ENCODE data around the gene ARHGEF11. TPM values are rescaled to one million over a fixed set of nuclear protein-coding genes. Genes with fewer than 3 reads are reported as not detected.

Gene ARHGEF11
- total RNA-seq, 1 experiment from 2014 or later, result 31.5 TPM

- BruUV-seq (replicated peaks), result no TSS peak
- no peaks in the 10 kb centered on the region for H4K20me1 ChIP-seq (ENCODE audit: insufficient read depth)
- intact Hi-C loops (cut with micrococcal nuclease; ENCODE audit: unreplicated experiment), result no loop called here
- H3K9me3 ChIP-seq (ENCODE audit: insufficient read depth, low read depth), result 0 out of 2 replicates have a peak, but pooled peaks cover 6% of the 10 kb centered on the region
- DNase-seq, result no peak
- no peak overlapping the region for H3K27ac ChIP-seq
- no peaks in the 10 kb centered on the region for H3K36me3 ChIP-seq (ENCODE audit: low read depth)
- no peaks in the 10 kb centered on the region for H3K79me2 ChIP-seq (ENCODE audit: low read depth)
- 0 out of 2 replicates have a peak, but pooled peaks cover 4% of the 10 kb centered on the region for H3K27me3 ChIP-seq (ENCODE audit: insufficient read depth, low read depth)
- H3K4me3 ChIP-seq, result no peak overlapping the region
- TF ChIP-seq EZH2 (IDR thresholded peaks at IDR 0.05; ENCODE audit: low read depth) (no peak), CTCF (conservative IDR thresholded peaks at IDR 0.05) (no peak)
- CTCF ChIA-PET, result no interaction called here
- POLR2A ChIA-PET (ENCODE audit: unreplicated experiment), result no interaction called here
- peaks cover 6% of the 10 kb centered on the region; the same call in 1 of the 2 replicates for H3F3A ChIP-seq (ENCODE audit: insufficient read depth, low read depth)
- H3K4me2 ChIP-seq, result no peak overlapping the region
- H2AFZ ChIP-seq, result no peak overlapping the region
- H3K4me1 ChIP-seq (replicated peaks; ENCODE audit: insufficient read depth), result no peaks in the 10 kb centered on the region
- no peaks in the 10 kb centered on the region for H3K9me2 ChIP-seq (ENCODE audit: insufficient read depth)
These were observed 5.3 kb upstream of the ARHGEF11 start for GRCh38 chr1:157050836-157051235.

GRCh38 chr1:157047062-157047410 is 1.5 kb upstream of the ARHGEF11 start:
- POLR2A ChIA-PET (ENCODE audit: unreplicated experiment), result no interaction called here
- H2AFZ ChIP-seq, result no peak overlapping the region
- intact Hi-C loops (cut with micrococcal nuclease; ENCODE audit: unreplicated experiment), result loop anchor here (10.0 kb wide), 1 partner anchor 82 kb away; no protein-coding TSS in a partner anchor
- DNase-seq, result no peak
- peaks cover 27% of the 10 kb centered on the region for H3K4me1 ChIP-seq (replicated peaks; ENCODE audit: insufficient read depth)
- no peak overlapping the region for H3K4me2 ChIP-seq
- H3K9me3 ChIP-seq (ENCODE audit: insufficient read depth, low read depth), result 0 out of 2 replicates have a peak, but pooled peaks cover 3% of the 10 kb centered on the region
- H3K36me3 ChIP-seq (ENCODE audit: low read depth), result no peaks in the 10 kb centered on the region
- TF ChIP-seq EZH2 (IDR thresholded peaks at IDR 0.05; ENCODE audit: low read depth) (no peak), CTCF (conservative IDR thresholded peaks at IDR 0.05) (no peak)
- BruUV-seq (replicated peaks), result no TSS peak
- no peaks in the 10 kb centered on the region for H4K20me1 ChIP-seq (ENCODE audit: insufficient read depth)
- no peaks in the 10 kb centered on the region for H3K9me2 ChIP-seq (ENCODE audit: insufficient read depth)
- CTCF ChIA-PET, result no interaction called here
- no peak overlapping the region for H3K4me3 ChIP-seq
- no peak overlapping the region for H3K27ac ChIP-seq
- H3K79me2 ChIP-seq (ENCODE audit: low read depth), result peaks cover 32% of the 10 kb centered on the region
- no peaks in the 10 kb centered on the region for H3K27me3 ChIP-seq (ENCODE audit: insufficient read depth, low read depth)
- peaks cover 9% of the 10 kb centered on the region; the same call in 1 of the 2 replicates for H3F3A ChIP-seq (ENCODE audit: insufficient read depth, low read depth)

GRCh38 chr1:157044326-157044725 is 1.2 kb downstream of the ARHGEF11 start:
- Histone ChIP-seq H4K20me1 (ENCODE audit: insufficient read depth) (no peaks in the 10 kb centered on the region), H3K79me2 (ENCODE audit: low read depth) (peaks cover 57% of the 10 kb centered on the region), H3F3A (ENCODE audit: insufficient read depth, low read depth) (peaks cover 9% of the 10 kb centered on the region; the same call in 1 of the 2 replicates), H3K9me3 (ENCODE audit: insufficient read depth, low read depth) (no peaks in the 10 kb centered on the region), H3K9me2 (ENCODE audit: insufficient read depth) (no peaks in the 10 kb centered on the region), H3K4me1 (replicated peaks; ENCODE audit: insufficient read depth) (peaks cover 37% of the 10 kb centered on the region), H3K27me3 (ENCODE audit: insufficient read depth, low read depth) (no peaks in the 10 kb centered on the region), H3K27ac (no peak overlapping the region), H3K4me3 (peak overlapping the region; percentile 70), H3K4me2 (peak overlapping the region; percentile 95), H2AFZ (no peak overlapping the region), H3K36me3 (ENCODE audit: low read depth) (peaks cover 6% of the 10 kb centered on the region; the same call in 1 of the 2 replicates)
- TF ChIP-seq EZH2 (IDR thresholded peaks at IDR 0.05; ENCODE audit: low read depth), result no peak
- no peak for TF ChIP-seq CTCF (conservative IDR thresholded peaks at IDR 0.05)
- POLR2A ChIA-PET (ENCODE audit: unreplicated experiment), result no interaction called here
- CTCF ChIA-PET, result no interaction called here
- DNase-seq, result no peak
- intact Hi-C loops (cut with micrococcal nuclease; ENCODE audit: unreplicated experiment), result loop anchor here (2.0 to 10.0 kb wide), 2 partner anchors 44 to 80 kb away; no protein-coding TSS in a partner anchor
- TSS peak; percentile 58 for BruUV-seq (replicated peaks)
